ENCODE results near the gene CEP44.
"Not testable (repeated sequence)": the region's sequence is repeated elsewhere in the genome, so short reads cannot be mapped to it uniquely, and the experiment has no call there.

Gene CEP44

GRCh38 chr4:174279433-174280155 lies 4.1 kb upstream of the CEP44 start:
- no peak for DNase-seq

- no peak for DNase-seq
These were observed 2.5 kb upstream of the CEP44 start for GRCh38 chr4:174281182-174281737.

GRCh38 chr4:174281901-174282300 lies 1.8 kb upstream of the CEP44 start:
- no peak for DNase-seq

- peak; percentile 33 for DNase-seq
These were observed 740 bp upstream of the CEP44 start for GRCh38 chr4:174282836-174283506.

- DNase-seq = no peak
These were observed 776 bp downstream of the CEP44 start for GRCh38 chr4:174284487-174284886.

- no peak for DNase-seq
These were observed 3.2 kb downstream of the CEP44 start for GRCh38 chr4:174286870-174287269.

GRCh38 chr4:174292473-174292872 lies 8.8 kb downstream of the CEP44 start:
- no peak for DNase-seq

GRCh38 chr4:174294641-174295040 lies 10.9 kb downstream of the CEP44 start:
- DNase-seq = not testable (repeated sequence)

- DNase-seq = not testable (repeated sequence)
These were observed 11.4 kb downstream of the CEP44 start for GRCh38 chr4:174295142-174295541.

GRCh38 chr4:174303687-174304086 lies 20.0 kb downstream of the CEP44 start:
- DNase-seq = no peak

- DNase-seq = no peak
These were observed 21.0 kb downstream of the CEP44 start for GRCh38 chr4:174304664-174305063.

GRCh38 chr4:174305961-174306360 lies 22.2 kb downstream of the CEP44 start:
- DNase-seq = no peak

- no peak for DNase-seq
These were observed 24.0 kb downstream of the CEP44 start for GRCh38 chr4:174307694-174308093.

GRCh38 chr4:174312993-174313392 lies 29.3 kb downstream of the CEP44 start:
- no peak for DNase-seq

GRCh38 chr4:174314274-174314673 lies 30.6 kb downstream of the CEP44 start:
- DNase-seq = no peak

GRCh38 chr4:174314770-174315169 lies 31.1 kb downstream of the CEP44 start:
- DNase-seq = no peak

- no peak for DNase-seq
These were observed 32.8 kb downstream of the CEP44 start for GRCh38 chr4:174316546-174316945.

GRCh38 chr4:174316954-174317353 lies 33.2 kb downstream of the CEP44 start:
- DNase-seq = no peak

- DNase-seq = no peak
These were observed 33.8 kb downstream of the CEP44 start for GRCh38 chr4:174317531-174317930.

- DNase-seq = no peak
These were observed 35.4 kb downstream of the CEP44 start for GRCh38 chr4:174318829-174319764.

- no peak for DNase-seq
These were observed 36.9 kb downstream of the CEP44 start for GRCh38 chr4:174320494-174321199.

GRCh38 chr4:174324236-174324635 lies 40.5 kb downstream of the CEP44 start:
- DNase-seq = no peak

Data from NCI-H1417 treated with DMSO at 0.1 percent for 48 hours (cell line).